C4-2B (cell line): ENCODE measurements around the gene NCOA1.

Experiments used
- CTCF ChIP-seq: fragments of 450-650 bp; conservative IDR thresholded peaks from 2 replicates; pipeline ENCODE4 v1.5.1; 2017; ENCODE audit warnings: mild to moderate bottlenecking
- ZFX ChIP-seq: fragments of 450-650 bp; IDR thresholded peaks from 2 replicates; pipeline ENCODE4 v1.6.1; 2017

GRCh38 chr2:24514820-24515219, 23.8 kb downstream of the NCOA1 start:
- TF ChIP-seq CTCF (no peak), ZFX (no peak)
